PC-3 (cell line): ENCODE results near the gene MYMK. TPM values are rescaled to one million over a fixed set of nuclear protein-coding genes. Genes with fewer than 3 reads are reported as not detected.

Experiments
- ATAC-seq: fragments of 200-7000 bp; cut with Tn5 transposase; 2 replicates; pipeline ENCODE4 v1.9.1; 2020; ENCODE audit warnings: mild to moderate bottlenecking, moderate library complexity
- BruUV-seq: library from RNA; stranded (reverse); fragments of 400-500 nt; replicated peaks from 2 replicates; lab custom pipeline; 2021; lab: Mats Ljungman, UMichigan
- CTCF ChIA-PET: fragments of 300-600 bp; sonication (Branson Sonifier 250); formaldehyde crosslinking; loops from one replicate; lab custom pipeline; 2022; ENCODE audit warnings: antibody characterized with exemption; lab: Charles Lee
- POLR2A ChIA-PET: fragments of 300-600 bp; sonication (Branson Sonifier 250); formaldehyde crosslinking; loops from one replicate; lab custom pipeline; 2022; ENCODE audit warnings: antibody characterized with exemption; ENCODE audit not compliant: unreplicated experiment; lab: Charles Lee
- DNase-seq: peaks from one replicate; pipeline ENCODE4 v3.0.0-alpha.2; 2015
- H2AFZ ChIP-seq: fragments of 300-600 bp; sonication (generic); 2 replicates; pipeline ENCODE4 v1.6.0; 2016; ENCODE audit warnings: antibody characterized with exemption, low read length
- H3F3A ChIP-seq: fragments of 300-600 bp; sonication (generic); one replicate; pipeline ENCODE4 v1.6.0; 2017; ENCODE audit warnings: antibody characterized with exemption, low read length, control low read depth, mild to moderate bottlenecking; ENCODE audit not compliant: unreplicated experiment
- H3K27ac ChIP-seq: fragments of 300-600 bp; sonication (generic); 2 replicates; pipeline ENCODE4 v1.5.1; 2016; ENCODE audit warnings: mild to moderate bottlenecking, low read length
- H3K27me3 ChIP-seq: fragments of 300-600 bp; sonication (generic); 2 replicates; pipeline ENCODE4 v1.6.1; 2016; ENCODE audit warnings: low read length, mixed read lengths
- H3K36me3 ChIP-seq: fragments of 300-600 bp; sonication (generic); 2 replicates; pipeline ENCODE4 v1.6.1; 2016; ENCODE audit warnings: low read depth, mixed run types, low read length, mixed read lengths
- H3K4me1 ChIP-seq: fragments of 300-600 bp; sonication (generic); 2 replicates; pipeline ENCODE4 v1.5.1; 2016; ENCODE audit warnings: low read length; ENCODE audit not compliant: insufficient read depth
- H3K4me2 ChIP-seq: fragments of 300-600 bp; sonication (generic); 2 replicates; pipeline ENCODE4 v1.6.0; 2016; ENCODE audit warnings: low read length
- H3K4me3 ChIP-seq: fragments of 300-600 bp; sonication (generic); 2 replicates; pipeline ENCODE4 v1.5.1; 2016; ENCODE audit warnings: mild to moderate bottlenecking, low read length, mixed read lengths
- H3K79me2 ChIP-seq: fragments of 300-600 bp; sonication (generic); 2 replicates; pipeline ENCODE4 v1.6.1; 2017; ENCODE audit warnings: low read length, mixed read lengths
- H3K9ac ChIP-seq: fragments of 300-600 bp; sonication (generic); 2 replicates; pipeline ENCODE4 v1.6.0; 2016; ENCODE audit warnings: mild to moderate bottlenecking, low read length
- H3K9me2 ChIP-seq: fragments of 300-600 bp; sonication (generic); replicated peaks from 2 replicates; pipeline ENCODE4 v1.6.1; 2016; ENCODE audit warnings: mixed run types, low read length, mixed read lengths
- H3K9me3 ChIP-seq: fragments of 300-600 bp; sonication (generic); 2 replicates; pipeline ENCODE4 v1.6.1; 2016; ENCODE audit warnings: low read length, mixed read lengths
- H4K20me1 ChIP-seq: fragments of 300-600 bp; sonication (generic); 2 replicates; pipeline ENCODE4 v1.6.1; 2016; ENCODE audit warnings: low read length, mixed read lengths
- CTCF ChIP-seq: fragments of 300-600 bp; sonication (generic); conservative IDR thresholded peaks from 2 replicates; pipeline ENCODE4 v1.5.1; 2017; ENCODE audit warnings: antibody characterized with exemption, low read depth, mild to moderate bottlenecking, low read length
- EZH2 ChIP-seq: fragments of 300-600 bp; sonication (generic); IDR thresholded peaks from one replicate; pipeline ENCODE4 v1.6.1; 2017; ENCODE audit warnings: antibody characterized with exemption, mild to moderate bottlenecking, low read length; ENCODE audit not compliant: unreplicated experiment
- EZH2phosphoT487 ChIP-seq: fragments of 300-600 bp; sonication (generic); IDR thresholded peaks from 2 replicates; pipeline ENCODE4 v1.6.1; 2018; ENCODE audit warnings: mild to moderate bottlenecking, antibody characterized with exemption, low read length, borderline replicate concordance
- intact Hi-C: fragments of 100-400 bp; cut with micrococcal nuclease; formaldehyde crosslinking; loops from 2 replicates; pipeline ENCODE4 v1.9.0; 2023
- total RNA-seq: library from RNA; depleted of rRNA; stranded (reverse); fragments of >200 nt; gene quantifications from 2 replicates; pipeline ENCODE4 v1.2.3, GENCODE V29; 2014

MYMK gene
- total RNA-seq, 1 experiment from 2014 or later = not detected

DNA sequence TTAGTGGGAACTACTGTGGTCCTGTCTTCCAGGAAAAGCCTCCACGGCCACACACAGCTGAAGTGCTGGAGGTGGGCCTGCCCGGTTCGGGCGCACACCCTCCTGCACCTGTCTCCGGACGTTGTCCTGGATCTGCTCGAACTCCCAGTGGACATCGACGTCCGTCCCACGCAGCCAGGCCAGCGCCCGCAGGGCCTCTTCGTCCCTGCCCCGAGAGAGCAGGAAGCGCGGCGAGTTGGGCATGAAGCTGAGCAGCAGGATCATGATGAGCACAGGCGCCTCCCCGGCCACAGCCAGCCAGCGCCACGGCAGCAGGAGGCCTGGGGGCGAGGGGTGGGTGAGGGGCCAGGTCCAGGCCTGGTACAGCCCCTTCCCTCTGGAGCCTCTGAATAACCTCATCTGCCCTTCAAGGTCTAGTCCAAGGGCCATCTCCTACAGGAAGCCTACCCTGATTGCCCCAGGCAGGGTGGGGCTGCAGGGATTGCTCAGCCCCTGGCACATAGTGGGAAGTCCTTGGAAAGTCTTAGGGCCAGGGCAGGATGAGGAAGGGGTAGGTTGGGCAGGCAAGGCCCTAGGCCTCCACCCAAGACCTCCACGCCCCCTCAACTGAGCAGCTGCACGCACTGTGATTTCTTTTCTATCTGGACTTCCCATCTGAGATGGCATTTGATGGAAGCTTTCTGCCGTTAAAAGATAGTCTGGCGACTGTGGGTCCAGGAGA is 49.3 kb downstream of the MYMK start:
- ATAC-seq = no peak
- intact Hi-C loops = no loop called here
- TF ChIP-seq EZH2phosphoT487 (no peak), EZH2 (no peak)
- Histone ChIP-seq H3K9ac (no peak overlapping the region), H3K36me3 (no peaks in the 10 kb centered on the region; the same call in 1 of the 2 replicates), H3K27me3 (no peaks in the 10 kb centered on the region), H3K79me2 (peaks cover 11% of the 10 kb centered on the region), H3K4me2 (no peak overlapping the region), H3K9me2 (no peaks in the 10 kb centered on the region), H3K27ac (no peak overlapping the region), H3F3A (no peaks in the 10 kb centered on the region), H4K20me1 (no peaks in the 10 kb centered on the region), H3K4me1 (peaks cover 10% of the 10 kb centered on the region), H3K4me3 (no peak overlapping the region), H3K9me3 (no peaks in the 10 kb centered on the region), H2AFZ (no peak overlapping the region)
- ChIA-PET CTCF (no interaction called here), POLR2A (no interaction called here)
- no peak for DNase-seq
- no TSS peak for BruUV-seq

DNA sequence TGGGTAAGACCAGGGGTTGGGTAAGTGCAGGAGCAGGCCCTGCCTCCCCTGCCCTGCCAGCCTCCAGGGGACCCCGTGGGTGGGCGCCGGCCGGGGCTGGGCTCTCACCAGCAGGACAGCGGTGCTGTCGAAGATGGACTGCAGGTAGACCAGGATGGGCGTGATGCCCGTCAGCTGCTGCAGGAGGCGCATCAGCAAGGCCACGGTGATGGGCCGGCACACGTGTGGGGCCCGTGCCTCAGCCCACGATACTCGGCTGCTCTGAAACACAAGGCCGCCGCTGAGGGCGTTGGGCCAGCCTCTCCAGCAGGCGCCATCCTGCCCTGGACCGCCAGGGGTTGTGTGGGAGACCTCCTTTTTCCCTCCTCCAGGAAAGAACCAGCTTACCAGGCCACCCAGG is 49.9 kb downstream of the MYMK start:
- Histone ChIP-seq H3K27ac (no peak overlapping the region), H2AFZ (no peak overlapping the region), H3K9me2 (no peaks in the 10 kb centered on the region), H3K4me1 (peaks cover 10% of the 10 kb centered on the region), H3K79me2 (peaks cover 11% of the 10 kb centered on the region), H3K9me3 (no peaks in the 10 kb centered on the region), H3F3A (no peaks in the 10 kb centered on the region), H4K20me1 (no peaks in the 10 kb centered on the region), H3K27me3 (no peaks in the 10 kb centered on the region), H3K9ac (no peak overlapping the region), H3K4me2 (no peak overlapping the region), H3K36me3 (no peaks in the 10 kb centered on the region; the same call in 1 of the 2 replicates), H3K4me3 (no peak overlapping the region)
- intact Hi-C loops = no loop called here
- POLR2A ChIA-PET = no interaction called here
- CTCF ChIA-PET = no interaction called here
- TF ChIP-seq EZH2phosphoT487 (no peak), EZH2 (no peak), CTCF (no peak)
- no TSS peak for BruUV-seq
- no peak for DNase-seq
- no peak for ATAC-seq

- peaks cover 11% of the 10 kb centered on the region for H3K79me2 ChIP-seq
- no peaks in the 10 kb centered on the region for H3K27me3 ChIP-seq
- TF ChIP-seq EZH2phosphoT487 (no peak), CTCF (no peak), EZH2 (no peak)
- H3K4me2 ChIP-seq = no peak overlapping the region
- no peak for DNase-seq
- no peaks in the 10 kb centered on the region for H4K20me1 ChIP-seq
- H3F3A ChIP-seq = no peaks in the 10 kb centered on the region
- intact Hi-C loops = no loop called here
- ChIA-PET CTCF (no interaction called here), POLR2A (no interaction called here)
- no peaks in the 10 kb centered on the region; the same call in 1 of the 2 replicates for H3K36me3 ChIP-seq
- H3K9ac ChIP-seq = no peak overlapping the region
- no peak for ATAC-seq
- peaks cover 10% of the 10 kb centered on the region for H3K4me1 ChIP-seq
- no peak overlapping the region for H3K4me3 ChIP-seq
- H3K9me3 ChIP-seq = no peaks in the 10 kb centered on the region
- H3K9me2 ChIP-seq = no peaks in the 10 kb centered on the region
- no peak overlapping the region for H3K27ac ChIP-seq
- no peak overlapping the region for H2AFZ ChIP-seq
- no TSS peak for BruUV-seq
Measured at GRCh38 chr9:133474215-133474614, 50.5 kb downstream of the MYMK start.
